HUES64 (cell line): ENCODE results near the gene ELOVL5.
"Not testable (repeated sequence)": the region's sequence is repeated elsewhere in the genome, so short reads cannot be mapped to it uniquely, and the experiment has no call there.

Experiments
- H3K27ac ChIP-seq: 2 replicates; pipeline ENCODE4 v1.7.0; 2013; ENCODE audit warnings: low read depth, low read length, inconsistent platforms
- H3K27me3 ChIP-seq: 2 replicates; pipeline ENCODE4 v1.6.1; 2013; ENCODE audit warnings: mild to moderate bottlenecking, low read length; ENCODE audit not compliant: insufficient read depth
- H3K36me3 ChIP-seq: 2 replicates; pipeline ENCODE4 v1.6.1; 2013; ENCODE audit warnings: mild to moderate bottlenecking, low read length; ENCODE audit not compliant: insufficient read depth
- H3K4me1 ChIP-seq: 2 replicates; pipeline ENCODE4 v1.6.1; 2013; ENCODE audit warnings: mild to moderate bottlenecking, low read length, moderate library complexity; ENCODE audit not compliant: insufficient read depth
- H3K4me3 ChIP-seq: 2 replicates; pipeline ENCODE4 v1.5.1; 2013; ENCODE audit warnings: mild to moderate bottlenecking, low read length, moderate library complexity
- H3K9ac ChIP-seq: 2 replicates; pipeline ENCODE4 v1.6.1; 2013; ENCODE audit warnings: mild to moderate bottlenecking, low read depth, low read length
- H3K9me3 ChIP-seq: 2 replicates; pipeline ENCODE4 v1.6.1; 2013; ENCODE audit warnings: low read depth, low read length; ENCODE audit not compliant: insufficient read depth
- WGBS: fragments of 150-250, 120-280 bp; methylation state at CpG from one replicate; pipeline ENCODE4 v1.1.7; 2013; ENCODE audit warnings: missing lambda C conversion rate; 5-methylcytosine and 5-hydroxymethylcytosine counted together

ELOVL5 gene

DNA sequence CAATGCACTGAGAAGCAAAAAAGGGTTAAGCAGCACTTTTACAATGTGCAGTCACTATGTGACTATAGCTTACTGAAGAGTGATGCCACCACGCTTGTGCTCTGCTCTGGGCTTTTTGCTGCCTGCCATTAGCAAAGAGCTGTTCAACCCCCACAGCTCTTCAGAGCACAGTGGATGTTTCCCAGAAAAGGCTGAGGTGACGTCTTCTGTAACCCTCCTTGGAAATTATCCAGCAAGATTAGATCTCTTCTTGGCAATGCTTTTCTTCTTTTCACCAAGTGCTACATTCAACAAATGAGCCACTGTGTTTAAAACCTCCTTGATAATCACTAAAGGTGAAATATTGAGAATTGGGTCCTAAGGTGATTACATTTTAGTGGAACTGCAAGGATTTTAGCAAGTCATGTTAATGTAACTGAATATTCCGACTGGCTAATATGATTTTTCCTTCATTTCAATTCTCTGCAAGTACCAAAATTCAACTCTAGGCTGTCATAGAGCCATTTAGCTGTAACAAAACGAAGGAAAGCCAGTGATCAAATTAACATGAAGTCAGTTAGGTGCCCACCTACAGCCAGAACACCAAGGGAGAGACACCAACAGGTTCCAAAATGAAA lies 34.9 kb downstream of the ELOVL5 start:
- no peak overlapping the region for H3K9ac ChIP-seq
- no peak overlapping the region for H3K4me3 ChIP-seq
- H3K9me3 ChIP-seq: no peaks in the 10 kb centered on the region
- peaks cover 20% of the 10 kb centered on the region for H3K4me1 ChIP-seq
- WGBS: 89% methylated on average over 4 of the region's 4 CpGs
- no peaks in the 10 kb centered on the region for H3K36me3 ChIP-seq
- H3K27me3 ChIP-seq: no peaks in the 10 kb centered on the region
- no peak overlapping the region for H3K27ac ChIP-seq

DNA sequence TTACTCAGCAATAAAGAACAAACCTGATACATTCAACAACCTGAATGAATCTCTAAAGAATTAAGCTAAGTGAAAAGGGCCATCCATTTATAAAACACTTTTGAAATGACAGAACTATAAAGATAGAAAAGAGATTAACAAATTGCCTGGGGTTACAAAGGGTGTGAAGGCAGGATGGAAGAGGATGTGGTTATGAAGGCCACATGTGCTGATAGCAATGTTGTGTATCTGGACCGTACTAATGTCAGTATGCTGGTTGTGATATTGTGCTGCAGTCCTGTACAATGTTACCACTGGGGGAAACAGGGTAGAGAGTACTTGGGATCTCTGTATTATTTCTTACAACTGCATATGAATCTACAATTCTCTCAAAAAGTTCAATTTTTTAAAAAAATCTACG lies 36.4 kb downstream of the ELOVL5 start:
- H3K4me3 ChIP-seq: no peak overlapping the region
- no peaks in the 10 kb centered on the region for H3K27me3 ChIP-seq
- H3K9me3 ChIP-seq: no peaks in the 10 kb centered on the region
- WGBS: 90% methylated on average over 2 of the region's 2 CpGs
- 0 out of 2 replicates have a peak, but pooled peaks cover under 1% of the 10 kb centered on the region for H3K36me3 ChIP-seq
- peaks cover 20% of the 10 kb centered on the region for H3K4me1 ChIP-seq
- H3K9ac ChIP-seq: no peak overlapping the region
- H3K27ac ChIP-seq: no peak overlapping the region

DNA sequence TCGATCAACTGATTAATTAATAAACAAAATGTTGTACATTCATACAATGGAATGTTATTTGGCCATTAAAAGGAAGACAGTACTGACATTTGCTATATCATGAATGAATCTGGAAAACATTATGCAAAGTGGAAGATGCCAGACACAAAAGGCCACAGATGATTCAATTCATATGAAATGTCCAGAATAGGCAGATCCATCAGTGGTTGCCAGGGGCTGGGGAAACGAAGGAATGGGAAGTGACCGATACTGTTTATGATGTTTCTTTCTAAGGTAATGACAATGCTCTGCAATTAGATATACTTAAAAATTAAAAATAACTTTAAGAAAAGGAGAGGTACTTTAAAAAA lies 37.2 kb downstream of the ELOVL5 start:
- 90% methylated on average over 2 of the region's 3 CpGs for WGBS
- H3K4me1 ChIP-seq: peaks cover 20% of the 10 kb centered on the region
- no peak overlapping the region for H3K27ac ChIP-seq
- peaks cover 5% of the 10 kb centered on the region; the same call in 1 of the 2 replicates for H3K36me3 ChIP-seq
- H3K9me3 ChIP-seq: peaks cover 6% of the 10 kb centered on the region; the same call in 1 of the 2 replicates
- H3K4me3 ChIP-seq: no peak overlapping the region
- no peaks in the 10 kb centered on the region for H3K27me3 ChIP-seq
- no peak overlapping the region for H3K9ac ChIP-seq

DNA sequence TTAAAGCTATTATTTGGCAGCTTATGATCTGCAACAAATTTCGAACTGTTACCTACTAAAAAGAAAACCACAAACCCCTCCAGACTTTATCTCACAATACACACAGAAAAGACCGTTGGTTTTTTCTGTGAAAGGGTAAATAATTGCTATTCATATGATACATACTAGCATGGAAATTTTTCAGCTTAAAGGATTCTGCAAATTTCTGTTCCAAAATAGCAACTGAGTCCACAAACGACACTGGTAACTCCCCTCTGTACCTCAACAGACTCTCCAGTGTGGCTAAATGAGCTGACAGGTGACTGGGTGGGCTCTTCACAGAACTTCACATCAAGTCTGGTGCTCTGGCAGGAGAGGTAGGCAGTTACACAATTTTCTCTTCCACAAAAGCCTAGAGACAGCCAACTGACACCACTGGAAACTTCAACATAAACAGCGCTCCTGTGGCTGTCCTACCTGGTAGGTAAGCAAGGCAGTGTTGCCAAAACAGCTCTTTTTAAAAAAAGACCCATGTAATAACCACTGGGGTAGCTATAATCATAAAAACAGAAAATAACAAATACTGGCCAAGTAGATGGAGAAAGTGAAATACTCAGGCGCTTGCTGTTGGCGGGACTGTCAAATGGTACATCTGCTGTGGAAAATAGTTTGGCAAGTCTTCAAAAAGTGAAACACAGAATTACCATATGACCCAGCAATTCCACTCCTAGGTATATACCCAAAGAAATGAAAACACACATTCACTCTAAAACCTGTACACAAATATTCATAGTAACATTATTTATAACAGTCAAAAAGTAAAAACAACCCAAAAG lies 37.8 kb downstream of the ELOVL5 start:
- Histone ChIP-seq H3K9me3 (peaks cover 9% of the 10 kb centered on the region; the same call in 1 of the 2 replicates), H3K4me1 (peaks cover 20% of the 10 kb centered on the region), H3K4me3 (no peak overlapping the region), H3K9ac (no peak overlapping the region), H3K36me3 (peaks cover 5% of the 10 kb centered on the region; the same call in 1 of the 2 replicates), H3K27me3 (no peaks in the 10 kb centered on the region), H3K27ac (no peak overlapping the region)
- 91% methylated on average over 5 of the region's 6 CpGs for WGBS

DNA sequence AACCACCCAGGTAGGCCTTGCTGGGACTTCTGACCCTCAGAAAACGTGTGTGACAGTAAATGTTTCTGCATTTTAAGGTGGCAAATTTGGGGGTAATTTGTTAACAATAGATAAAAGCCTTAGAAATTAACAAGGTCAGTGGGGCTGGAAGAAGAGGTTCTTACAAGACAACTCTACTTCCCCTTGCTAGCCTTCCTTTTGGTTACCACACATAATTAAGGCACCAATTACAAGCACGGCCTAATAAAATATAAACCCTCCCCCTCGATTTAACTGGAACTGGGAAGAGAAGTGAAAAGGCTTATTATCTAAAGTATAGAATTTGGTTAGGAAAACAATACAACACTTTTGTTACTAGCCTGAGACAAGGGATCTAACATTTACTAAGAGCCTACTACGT lies 38.8 kb downstream of the ELOVL5 start:
- peaks cover 5% of the 10 kb centered on the region; the same call in 1 of the 2 replicates for H3K36me3 ChIP-seq
- WGBS: 85% methylated on average over 2 of the region's 4 CpGs
- no peak overlapping the region for H3K4me3 ChIP-seq
- no peak overlapping the region for H3K27ac ChIP-seq
- peaks cover 9% of the 10 kb centered on the region; the same call in 1 of the 2 replicates for H3K9me3 ChIP-seq
- peaks cover 20% of the 10 kb centered on the region for H3K4me1 ChIP-seq
- no peaks in the 10 kb centered on the region for H3K27me3 ChIP-seq
- no peak overlapping the region for H3K9ac ChIP-seq

DNA sequence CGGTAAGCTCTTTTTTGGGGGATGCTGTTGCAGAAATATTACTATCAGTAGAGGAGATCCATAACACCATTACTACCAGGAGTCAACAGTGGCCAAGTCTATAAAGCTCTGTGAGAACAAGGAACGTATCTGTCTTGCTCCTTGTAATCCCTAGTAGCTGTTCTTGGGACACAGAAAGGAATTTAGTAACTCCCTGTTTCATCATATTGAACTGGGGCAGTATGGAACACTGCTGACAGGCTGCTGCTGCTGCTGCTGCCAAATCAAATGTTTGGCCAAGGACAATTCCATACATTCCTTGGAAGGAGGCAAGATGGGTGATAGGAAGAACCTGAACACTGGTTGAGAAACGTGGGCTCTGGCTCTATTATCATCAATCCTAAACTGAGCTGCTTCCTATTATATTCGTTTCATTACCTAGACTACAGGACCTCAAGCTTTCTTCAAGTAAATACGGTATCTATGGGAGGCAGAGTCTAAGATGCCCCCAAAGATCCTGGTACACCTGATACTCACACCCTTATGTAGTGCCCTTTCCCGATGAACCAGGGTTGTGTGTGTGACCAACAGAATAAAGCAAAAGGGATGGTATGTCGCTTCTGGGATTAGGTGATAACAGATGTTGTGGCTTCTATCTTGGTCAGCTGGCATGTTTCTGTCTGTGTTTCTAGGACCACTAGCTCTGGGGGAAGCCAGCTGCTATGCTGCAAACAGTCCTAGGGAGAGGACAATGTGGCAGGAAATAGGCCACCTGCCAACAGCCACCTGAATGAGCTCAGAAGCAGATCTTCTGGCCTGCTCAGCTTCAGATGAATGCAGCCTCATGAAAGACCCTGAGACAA lies 39.5 kb downstream of the ELOVL5 start:
- H3K9me3 ChIP-seq: peaks cover 9% of the 10 kb centered on the region; the same call in 1 of the 2 replicates
- H3K27me3 ChIP-seq: no peaks in the 10 kb centered on the region
- H3K4me3 ChIP-seq: no peak overlapping the region
- H3K9ac ChIP-seq: no peak overlapping the region
- H3K27ac ChIP-seq: no peak overlapping the region
- WGBS: 86% methylated on average over 6 of the region's 7 CpGs
- peaks cover 5% of the 10 kb centered on the region; the same call in 1 of the 2 replicates for H3K36me3 ChIP-seq
- peaks cover 20% of the 10 kb centered on the region for H3K4me1 ChIP-seq

DNA sequence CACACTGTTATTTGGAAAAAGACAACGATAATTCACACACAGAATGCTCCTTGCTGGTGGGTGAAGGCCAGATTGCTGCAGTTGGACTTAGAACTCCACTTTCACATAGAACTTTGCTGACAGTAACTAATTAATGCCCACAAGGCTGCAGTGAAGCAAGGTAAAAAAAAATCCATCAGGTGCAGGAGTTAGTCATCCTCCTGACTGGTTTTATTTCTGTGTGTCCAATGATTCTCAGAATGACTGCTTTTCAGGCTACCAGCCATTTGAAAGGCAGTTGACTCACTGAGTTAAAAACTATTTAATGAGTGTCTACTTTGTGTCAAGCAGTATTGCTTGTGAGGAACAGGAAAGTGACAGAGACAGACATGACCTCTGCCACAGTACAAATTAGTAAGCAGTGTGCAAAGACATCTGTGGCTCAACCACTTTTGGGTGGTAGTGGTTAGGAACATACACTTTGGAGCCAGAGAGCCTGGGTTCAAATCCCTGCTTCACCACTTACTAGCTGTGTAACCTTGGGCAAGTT lies 41.9 kb downstream of the ELOVL5 start:
- WGBS: 92% methylated on average over 1 of the region's 1 CpG
- Histone ChIP-seq H3K4me3 (no peak overlapping the region), H3K9me3 (peaks cover 9% of the 10 kb centered on the region; the same call in 1 of the 2 replicates), H3K9ac (no peak overlapping the region), H3K27ac (no peak overlapping the region), H3K4me1 (peaks cover 44% of the 10 kb centered on the region), H3K27me3 (no peaks in the 10 kb centered on the region), H3K36me3 (peaks cover 5% of the 10 kb centered on the region; the same call in 1 of the 2 replicates)

DNA sequence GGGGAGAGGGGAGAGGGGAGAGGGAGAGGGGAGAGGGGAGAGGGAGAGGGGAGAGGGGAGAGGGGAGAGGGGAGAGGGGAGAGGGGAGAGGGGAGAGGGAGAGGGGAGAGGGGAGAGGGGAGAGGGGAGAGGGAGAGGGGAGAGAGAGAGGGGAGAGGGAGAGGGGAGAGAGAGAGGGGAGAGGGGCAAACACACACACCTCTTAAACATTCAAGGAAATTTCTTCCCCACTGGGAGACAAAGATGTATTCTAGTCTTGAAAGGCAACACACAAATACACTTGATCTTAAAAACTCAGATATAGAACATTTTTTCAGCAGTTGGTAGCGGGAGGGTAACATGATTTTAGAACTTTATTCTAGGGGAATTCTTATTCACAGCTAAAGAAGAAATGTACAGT lies 42.5 kb downstream of the ELOVL5 start:
- not testable (repeated sequence) for H3K36me3 ChIP-seq, H3K9me3 ChIP-seq, H3K27ac ChIP-seq, H3K27me3 ChIP-seq, H3K4me3 ChIP-seq, H3K9ac ChIP-seq
- peaks cover 50% of the 10 kb centered on the region for H3K4me1 ChIP-seq
- WGBS: no CpG with 5 or more reads among the region's 1 CpG

DNA sequence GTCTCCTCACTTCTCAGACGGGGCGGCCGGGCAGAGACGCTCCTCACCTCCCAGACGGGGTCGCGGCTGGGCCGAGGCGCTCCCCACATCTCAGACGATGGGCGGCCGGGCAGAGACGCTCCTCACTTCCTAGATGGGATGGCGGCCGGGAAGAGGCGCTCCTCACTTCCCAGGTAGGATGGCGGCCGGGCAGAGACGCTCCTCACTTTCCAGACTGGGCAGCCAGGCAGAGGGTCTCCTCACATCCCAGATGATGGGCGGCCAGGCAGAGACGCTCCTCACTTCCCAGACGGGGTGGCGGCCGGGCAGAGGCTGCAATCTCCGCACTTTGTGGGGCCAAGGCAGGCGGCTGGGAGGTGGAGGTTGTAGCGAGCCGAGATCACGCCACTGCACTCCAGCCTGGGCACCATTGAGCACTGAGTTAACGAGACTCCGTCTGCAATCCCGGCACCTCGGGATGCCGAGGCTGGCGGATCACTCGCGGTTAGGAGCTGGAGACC lies 43.2 kb downstream of the ELOVL5 start:
- not testable (repeated sequence) for H3K9me3 ChIP-seq, H3K4me3 ChIP-seq, H3K36me3 ChIP-seq, H3K9ac ChIP-seq, H3K27me3 ChIP-seq, H3K27ac ChIP-seq
- 91% methylated on average over 37 of the region's 37 CpGs for WGBS
- H3K4me1 ChIP-seq: peaks cover 46% of the 10 kb centered on the region

DNA sequence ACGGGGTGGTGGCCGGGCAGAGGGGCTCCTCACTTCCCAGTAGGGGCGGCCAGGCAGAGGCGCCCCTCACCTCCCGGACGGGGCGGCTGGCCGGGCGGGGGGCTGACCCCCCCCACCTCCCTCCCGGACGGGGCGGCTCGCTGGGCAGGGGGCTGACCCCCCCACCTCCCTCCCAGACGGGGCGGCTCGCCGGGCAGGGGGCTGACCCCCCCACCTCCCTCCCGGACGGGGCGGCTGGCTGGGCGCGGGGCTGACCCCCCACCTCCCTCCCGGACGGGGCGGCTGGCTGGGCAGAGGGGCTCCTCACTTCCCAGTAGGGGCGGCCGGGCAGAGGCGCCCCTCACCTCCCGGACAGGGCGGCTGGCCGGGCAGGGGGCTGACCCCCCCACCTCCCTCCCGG lies 43.8 kb downstream of the ELOVL5 start:
- not testable (repeated sequence) for H3K9ac ChIP-seq, H3K4me3 ChIP-seq, H3K27ac ChIP-seq, H3K9me3 ChIP-seq, H3K27me3 ChIP-seq, H3K36me3 ChIP-seq
- peaks cover 40% of the 10 kb centered on the region for H3K4me1 ChIP-seq
- WGBS: 93% methylated on average over 13 of the region's 32 CpGs
